Mesothelial cell of epicardium (in vitro differentiated cells): ENCODE results near the gene NPHS1. TPM values are rescaled to one million over a fixed set of nuclear protein-coding genes. Genes with fewer than 3 reads are reported as not detected.
A peak's percentile ranks its signal among the peaks of the same experiment; 100 is the strongest.

ENCODE experiments used
- DNase-seq, 2 experiments: peaks; one replicate each; pipeline ENCODE4 v3.0.0; 2021; ENCODE audit warnings: low spot score in 2 of 2; ENCODE audit not compliant: unreplicated experiment in 2 of 2
- H3K27ac Mint-ChIP-seq: 2 replicates; pipeline ENCODE4 v1.8.0; 2021; ENCODE audit warnings: mixed read lengths
- H3K27me3 Mint-ChIP-seq: 2 replicates; pipeline ENCODE4 v1.8.0; 2021; ENCODE audit warnings: low read depth, mixed read lengths
- H3K36me3 Mint-ChIP-seq: 2 replicates; pipeline ENCODE4 v1.8.0; 2021; ENCODE audit warnings: mixed read lengths
- H3K4me1 Mint-ChIP-seq: 2 replicates; pipeline ENCODE4 v1.8.0; 2021; ENCODE audit warnings: mixed read lengths
- H3K4me3 Mint-ChIP-seq: 2 replicates; pipeline ENCODE4 v1.8.0; 2021; ENCODE audit warnings: mild to moderate bottlenecking, moderate library complexity, mixed read lengths
- H3K9me3 Mint-ChIP-seq: 2 replicates; pipeline ENCODE4 v1.8.0; 2021; ENCODE audit warnings: mixed read lengths
- CTCF ChIP-seq: fragments of 200-600 bp; sonication (generic); IDR thresholded peaks from one replicate; pipeline ENCODE4 v1.5.0; 2021; ENCODE audit warnings: antibody characterized with exemption; ENCODE audit not compliant: unreplicated experiment
- total RNA-seq: library from RNA; stranded (reverse); gene quantifications from 3 replicates; pipeline ENCODE4 v1.2.1, GENCODE V29; 2021

NPHS1 gene
- total RNA-seq, 1 donor from 2014 or later, result 0.72 TPM

GRCh38 chr19:35868172-35868822, 16.0 kb upstream of the NPHS1 start, which contains the start of gene APLP1:
APLP1 (plus strand) TSS chr19:35868574; CDS start chr19:35868637, 63 bp downstream.
- Mint-ChIP-seq H3K4me1 (peaks cover 16% of the 10 kb centered on the region), H3K36me3 (no peaks in the 10 kb centered on the region), H3K27ac (peak within 1 kb of the TSS; percentile 77), H3K9me3 (no peaks in the 10 kb centered on the region), H3K4me3 (peak within 1 kb of the TSS; percentile 78), H3K27me3 (peaks cover 64% of the 10 kb centered on the region)
- peak; percentile 62 to 74 for DNase-seq
- no peak for TF ChIP-seq CTCF

- TF ChIP-seq CTCF, result no peak
- no peaks in the 10 kb centered on the region for H3K9me3 Mint-ChIP-seq
- no peak for DNase-seq
- no peak overlapping the region for H3K4me3 Mint-ChIP-seq
- peaks cover 95% of the 10 kb centered on the region for H3K27me3 Mint-ChIP-seq
- no peak overlapping the region for H3K27ac Mint-ChIP-seq
- H3K4me1 Mint-ChIP-seq, result peaks cover 10% of the 10 kb centered on the region
- H3K36me3 Mint-ChIP-seq, result no peaks in the 10 kb centered on the region
Observed at GRCh38 chr19:35863018-35863417, 10.7 kb upstream of the NPHS1 start.

GRCh38 chr19:35862528-35862927, 10.2 kb upstream of the NPHS1 start:
- Mint-ChIP-seq H3K36me3 (no peaks in the 10 kb centered on the region), H3K27ac (no peak overlapping the region), H3K4me1 (peaks cover 7% of the 10 kb centered on the region), H3K4me3 (no peak overlapping the region), H3K9me3 (no peaks in the 10 kb centered on the region), H3K27me3 (peaks cover 95% of the 10 kb centered on the region)
- no peak for TF ChIP-seq CTCF
- no peak for DNase-seq

GRCh38 chr19:35861640-35862160, 9.4 kb upstream of the NPHS1 start:
- Mint-ChIP-seq H3K4me3 (no peak overlapping the region), H3K9me3 (no peaks in the 10 kb centered on the region), H3K36me3 (no peaks in the 10 kb centered on the region), H3K27ac (no peak overlapping the region), H3K4me1 (peaks cover 10% of the 10 kb centered on the region), H3K27me3 (peaks cover 96% of the 10 kb centered on the region)
- TF ChIP-seq CTCF, result no peak
- no peak for DNase-seq

GRCh38 chr19:35860818-35861639, 8.7 kb upstream of the NPHS1 start:
- H3K4me3 Mint-ChIP-seq, result peak overlapping the region; percentile 27
- H3K27ac Mint-ChIP-seq, result no peak overlapping the region
- H3K4me1 Mint-ChIP-seq, result peaks cover 10% of the 10 kb centered on the region
- TF ChIP-seq CTCF, result no peak
- DNase-seq, result no peak
- H3K36me3 Mint-ChIP-seq, result no peaks in the 10 kb centered on the region
- peaks cover 90% of the 10 kb centered on the region for H3K27me3 Mint-ChIP-seq
- H3K9me3 Mint-ChIP-seq, result no peaks in the 10 kb centered on the region
